Hair follicular keratinocyte (primary cell): Measurements from ENCODE around the gene EPHB1. TPM values are rescaled to one million over a fixed set of nuclear protein-coding genes. Genes with fewer than 3 reads are reported as not detected.

Source experiments
- total RNA-seq: library from RNA; depleted of rRNA; stranded (reverse); fragments of >200 nt; gene quantifications from 2 replicates; pipeline ENCODE4 v1.2.3, GENCODE V29; 2015

Gene EPHB1
- 0.08 TPM in 2 replicates for total RNA-seq

GRCh38 chr3:134794950-134795745, at the start of gene EPHB1:
Gene EPHB1 (plus strand): TSS chr3:134795260.

Other genes starting within 250 kb of the EPHB1 start
- gene KY, start 144.2 kb upstream of the EPHB1 start, total RNA-seq, result not detected in 2 replicates